Measurements from ENCODE around the gene CELF1.

DNA sequence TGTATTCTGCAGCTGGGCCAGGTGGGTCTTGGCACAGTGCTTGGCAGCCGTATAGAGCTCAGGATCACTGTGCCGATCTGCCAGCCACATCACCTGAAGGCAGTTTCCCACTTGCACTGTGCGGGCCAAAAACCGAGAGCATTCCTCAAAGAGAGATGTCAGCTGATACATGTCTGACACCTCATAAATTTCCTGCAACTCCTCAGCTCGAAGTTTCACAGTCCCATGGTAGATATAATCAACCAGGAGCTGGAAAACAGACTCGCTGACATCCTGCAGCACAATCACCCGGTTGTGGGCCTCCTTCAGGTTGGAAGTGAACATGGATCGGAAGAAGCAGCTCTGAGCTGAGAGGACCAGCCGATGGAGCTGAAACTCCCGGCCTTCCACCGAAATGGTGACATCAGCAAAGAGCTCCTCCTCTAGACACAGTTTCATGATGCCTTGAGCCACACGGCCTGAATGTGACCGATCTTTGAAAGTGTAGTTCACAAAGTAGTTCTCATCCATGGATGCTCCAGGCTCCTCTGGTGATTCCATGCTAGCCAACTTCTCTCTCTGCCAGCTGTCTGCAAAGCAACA, 24.6 kb upstream of the CELF1 start:
- TF ChIP-seq, protein P1, sequence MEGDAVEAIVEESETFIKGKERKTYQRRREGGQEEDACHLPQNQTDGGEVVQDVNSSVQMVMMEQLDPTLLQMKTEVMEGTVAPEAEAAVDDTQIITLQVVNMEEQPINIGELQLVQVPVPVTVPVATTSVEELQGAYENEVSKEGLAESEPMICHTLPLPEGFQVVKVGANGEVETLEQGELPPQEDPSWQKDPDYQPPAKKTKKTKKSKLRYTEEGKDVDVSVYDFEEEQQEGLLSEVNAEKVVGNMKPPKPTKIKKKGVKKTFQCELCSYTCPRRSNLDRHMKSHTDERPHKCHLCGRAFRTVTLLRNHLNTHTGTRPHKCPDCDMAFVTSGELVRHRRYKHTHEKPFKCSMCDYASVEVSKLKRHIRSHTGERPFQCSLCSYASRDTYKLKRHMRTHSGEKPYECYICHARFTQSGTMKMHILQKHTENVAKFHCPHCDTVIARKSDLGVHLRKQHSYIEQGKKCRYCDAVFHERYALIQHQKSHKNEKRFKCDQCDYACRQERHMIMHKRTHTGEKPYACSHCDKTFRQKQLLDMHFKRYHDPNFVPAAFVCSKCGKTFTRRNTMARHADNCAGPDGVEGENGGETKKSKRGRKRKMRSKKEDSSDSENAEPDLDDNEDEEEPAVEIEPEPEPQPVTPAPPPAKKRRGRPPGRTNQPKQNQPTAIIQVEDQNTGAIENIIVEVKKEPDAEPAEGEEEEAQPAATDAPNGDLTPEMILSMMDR (IDR thresholded peaks at IDR 0.05; ENCODE audit: insufficient read depth, low read length, poor library complexity, severe bottlenecking) = no peak
- no peak for TF ChIP-seq EZH2phosphoT487 (conservative IDR thresholded peaks at IDR 0.05; ENCODE audit: low read length)
